HEK293 (cell line): ENCODE measurements around the gene PDE4D.

Experiments used
- CTCF ChIA-PET: fragments of 350-600 bp; formaldehyde crosslinking; extraction: SDS; loops from one replicate; lab custom pipeline; 2021; ENCODE audit warnings: antibody characterized with exemption; lab: Yijun Ruan, JAX
- POLR2A ChIA-PET: fragments of 300-600 bp; formaldehyde crosslinking; extraction: SDS; loops from one replicate; lab custom pipeline; 2020; ENCODE audit warnings: antibody characterized with exemption, inconsistent platforms; lab: Yijun Ruan, JAX
- H3K27ac ChIP-seq: fragments of 200-500 bp; sonication (Bioruptor generic); 2 replicates; pipeline ENCODE4 v1.5.1; 2014; ENCODE audit warnings: low read depth, low read length, control low read depth, inconsistent platforms; ENCODE audit errors: extremely low read depth
- H3K36me3 ChIP-seq, 2 experiments: fragments of 200-500 bp in 1 of 2; sonication (Bioruptor generic) in 1 of 2; 1 replicate in 1 of 2; 2 replicates in 1 of 2; pipeline ENCODE4 v1.5.1; 2014 to 2017; ENCODE audit warnings: inconsistent platforms in 2 of 2, low read length in 2 of 2; ENCODE audit not compliant: control insufficient read depth in 2 of 2, insufficient read depth in 1 of 2
- H3K4me1 ChIP-seq: fragments of 200-500 bp; sonication (Bioruptor generic); 2 replicates; pipeline ENCODE4 v1.5.1; 2014; ENCODE audit warnings: mild to moderate bottlenecking, low read length, inconsistent platforms; ENCODE audit not compliant: control insufficient read depth, insufficient read depth
- H3K4me3 ChIP-seq: 2 replicates; pipeline ENCODE4 v1.5.1; 2011; ENCODE audit warnings: low read depth, mild to moderate bottlenecking, control low read depth, low read length, moderate library complexity
- H3K9me3 ChIP-seq: fragments of 200-500 bp; sonication (Bioruptor generic); 2 replicates; pipeline ENCODE4 v1.5.1; 2014; ENCODE audit warnings: low read depth, low read length, inconsistent platforms; ENCODE audit not compliant: control insufficient read depth, insufficient read depth
- FEZF1 ChIP-seq: fragments of 450-650 bp; formaldehyde crosslinking; IDR thresholded peaks from 2 replicates; pipeline ENCODE4 v1.5.1; 2016; ENCODE audit warnings: missing biosample characterization, missing genetic modification characterization
- HOXD13 ChIP-seq: sonication (generic); formaldehyde crosslinking; IDR thresholded peaks from 2 replicates; pipeline ENCODE4 v1.8.0; 2022; ENCODE audit warnings: missing genetic modification reagents, borderline replicate concordance
- KLF1 ChIP-seq: fragments of 450-650 bp; formaldehyde crosslinking; IDR thresholded peaks from 2 replicates; pipeline ENCODE4 v1.5.1; 2016; ENCODE audit warnings: missing biosample characterization, missing genetic modification characterization
- KLF8 ChIP-seq: fragments of 450-650 bp; formaldehyde crosslinking; IDR thresholded peaks from 2 replicates; pipeline ENCODE4 v1.5.1; 2016; ENCODE audit warnings: missing biosample characterization, missing genetic modification characterization
- OVOL3 ChIP-seq: fragments of 450-650 bp; formaldehyde crosslinking; IDR thresholded peaks from 2 replicates; pipeline ENCODE4 v1.5.1; 2016; ENCODE audit warnings: missing biosample characterization, missing genetic modification characterization
- ZBTB21 ChIP-seq: fragments of 450-650 bp; formaldehyde crosslinking; IDR thresholded peaks from 2 replicates; pipeline ENCODE4 v1.5.1; 2017; ENCODE audit warnings: missing biosample characterization, missing genetic modification characterization
- ZBTB44 ChIP-seq: fragments of 450-650 bp; IDR thresholded peaks from 2 replicates; pipeline ENCODE4 v1.5.1; 2018; ENCODE audit warnings: missing biosample characterization, mild to moderate bottlenecking, missing genetic modification characterization
- ZNF10 ChIP-seq: fragments of 450-650 bp; formaldehyde crosslinking; IDR thresholded peaks from 2 replicates; pipeline ENCODE4 v1.5.1; 2017; ENCODE audit warnings: missing biosample characterization, missing genetic modification characterization
- ZNF146 ChIP-seq: fragments of 450-650 bp; formaldehyde crosslinking; IDR thresholded peaks from 2 replicates; pipeline ENCODE4 v1.5.1; 2016; ENCODE audit warnings: missing biosample characterization, missing genetic modification characterization
- ZNF221 ChIP-seq: fragments of 450-650 bp; formaldehyde crosslinking; IDR thresholded peaks from 2 replicates; pipeline ENCODE4 v1.5.1; 2017; ENCODE audit warnings: missing biosample characterization, missing genetic modification characterization, borderline replicate concordance
- ZNF239 ChIP-seq: fragments of 450-650 bp; formaldehyde crosslinking; IDR thresholded peaks from 2 replicates; pipeline ENCODE4 v1.5.1; 2016; ENCODE audit warnings: missing biosample characterization, missing genetic modification characterization
- ZNF311 ChIP-seq: fragments of 450-650 bp; formaldehyde crosslinking; IDR thresholded peaks from 2 replicates; pipeline ENCODE4 v1.5.1; 2017; ENCODE audit warnings: missing biosample characterization, missing genetic modification characterization, borderline replicate concordance
- ZNF335 ChIP-seq: fragments of 450-650 bp; formaldehyde crosslinking; conservative IDR thresholded peaks from 2 replicates; pipeline ENCODE4 v1.5.1; 2016; ENCODE audit warnings: missing biosample characterization, missing genetic modification characterization
- ZNF391 ChIP-seq: fragments of 450-650 bp; formaldehyde crosslinking; IDR thresholded peaks from 2 replicates; pipeline ENCODE4 v1.5.1; 2016; ENCODE audit warnings: low read depth, missing biosample characterization, missing genetic modification characterization, borderline replicate concordance
- ZNF423 ChIP-seq: fragments of 450-650 bp; formaldehyde crosslinking; IDR thresholded peaks from 2 replicates; pipeline ENCODE4 v1.5.1; 2016; ENCODE audit warnings: missing biosample characterization, missing genetic modification characterization
- ZNF48 ChIP-seq: fragments of 450-650 bp; formaldehyde crosslinking; IDR thresholded peaks from 2 replicates; pipeline ENCODE4 v1.5.1; 2016; ENCODE audit warnings: missing biosample characterization, missing genetic modification characterization
- ZNF558 ChIP-seq: fragments of 450-650 bp; formaldehyde crosslinking; IDR thresholded peaks from 2 replicates; pipeline ENCODE4 v1.5.1; 2016; ENCODE audit warnings: missing biosample characterization, missing genetic modification characterization
- ZNF621 ChIP-seq: fragments of 450-650 bp; formaldehyde crosslinking; IDR thresholded peaks from 2 replicates; pipeline ENCODE4 v1.5.1; 2017; ENCODE audit warnings: missing biosample characterization, missing genetic modification characterization
- ZNF626 ChIP-seq: fragments of 450-650 bp; sonication (Bioruptor Pico); formaldehyde crosslinking; IDR thresholded peaks from 2 replicates; pipeline ENCODE4 v1.5.1; 2018; ENCODE audit warnings: missing biosample characterization, missing genetic modification characterization, inconsistent platforms
- ZNF629 ChIP-seq: fragments of 450-650 bp; formaldehyde crosslinking; IDR thresholded peaks from 2 replicates; pipeline ENCODE4 v1.5.1; 2017; ENCODE audit warnings: missing biosample characterization, missing genetic modification characterization
- ZNF645 ChIP-seq: fragments of 450-650 bp; formaldehyde crosslinking; IDR thresholded peaks from 2 replicates; pipeline ENCODE4; 2016; ENCODE audit warnings: missing biosample characterization, missing genetic modification characterization
- ZXDB ChIP-seq: fragments of 450-650 bp; formaldehyde crosslinking; IDR thresholded peaks from 2 replicates; pipeline ENCODE4 v1.5.1; 2016; ENCODE audit warnings: missing biosample characterization, missing genetic modification characterization
- TF ChIP-seq, protein P1 (sequence below): fragments of 450-650 bp; formaldehyde crosslinking; IDR thresholded peaks from 2 replicates; pipeline ENCODE4 v1.5.1; 2016; ENCODE audit warnings: missing biosample characterization, missing genetic modification characterization
- TF ChIP-seq, protein P2 (sequence below): fragments of 450-650 bp; formaldehyde crosslinking; IDR thresholded peaks from 2 replicates; pipeline ENCODE4 v1.5.1; 2016; ENCODE audit warnings: missing biosample characterization, missing genetic modification characterization
- TF ChIP-seq, protein P3 (sequence below): fragments of 450-650 bp; formaldehyde crosslinking; IDR thresholded peaks from 2 replicates; pipeline ENCODE4 v1.5.1; 2017; ENCODE audit warnings: missing biosample characterization, missing genetic modification characterization
- TF ChIP-seq, protein P4 (sequence below): fragments of 450-650 bp; formaldehyde crosslinking; IDR thresholded peaks from 2 replicates; pipeline ENCODE4 v1.5.1; 2016; ENCODE audit warnings: missing biosample characterization, missing genetic modification characterization

The PDE4D gene

DNA sequence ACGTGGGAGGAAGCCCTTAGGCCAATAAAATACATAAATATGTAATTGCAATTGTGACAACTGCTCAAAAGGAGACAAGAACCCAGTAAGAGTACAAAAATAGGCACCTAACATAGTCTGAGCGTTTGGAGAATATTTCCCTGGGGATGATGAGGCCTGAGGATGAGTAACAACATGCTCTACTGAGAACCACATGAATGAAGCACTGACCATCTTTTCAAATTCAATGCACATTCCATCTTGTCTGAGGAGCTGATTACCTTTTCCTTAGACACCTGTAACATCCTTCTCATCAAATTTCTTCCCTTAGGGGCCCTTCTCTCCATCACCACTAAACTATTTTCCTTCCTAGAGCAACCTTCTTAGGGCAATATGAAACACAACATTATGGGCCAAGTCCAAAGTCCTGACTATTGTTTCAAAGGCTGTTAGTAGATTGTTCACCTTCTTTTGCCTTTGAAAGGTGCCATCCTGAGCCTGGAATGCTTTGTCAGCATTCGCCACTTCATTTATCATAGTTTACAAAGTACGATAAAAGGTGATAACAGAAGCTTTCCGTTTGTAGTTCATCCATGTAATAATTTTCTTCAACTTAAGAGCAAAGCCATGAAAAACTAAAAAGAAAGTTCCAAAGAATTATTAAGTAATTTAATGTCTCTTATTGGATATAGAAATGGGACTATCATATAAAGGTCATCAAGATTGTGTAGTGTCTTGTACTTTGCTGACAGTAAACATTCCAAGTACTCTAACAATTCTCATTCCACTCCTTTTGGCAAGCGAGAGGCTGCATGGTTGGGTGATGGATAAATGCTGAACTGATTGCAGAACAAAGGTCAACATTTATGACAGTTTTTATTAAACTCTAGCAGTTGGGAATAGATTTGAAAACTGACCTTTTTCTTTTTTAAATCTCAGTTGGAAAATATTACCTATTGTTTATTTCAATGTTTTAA, 471.3 kb downstream of the PDE4D start (continued):
- no peak for TF ChIP-seq ZNF221 (tag by site-specific recombination)
- no peak for TF ChIP-seq ZNF48 (tag by site-specific recombination)
- no peak for TF ChIP-seq ZNF645 (tag by site-specific recombination)

GRCh38 chr5:59420596-59420995, 472.9 kb downstream of the PDE4D start:
- no peak overlapping the region for H3K4me3 ChIP-seq
- ChIA-PET POLR2A (interaction anchor here (0.6 kb wide), 1 partner anchor 196 kb away, joined by 3 read pairs; no protein-coding TSS in a partner anchor), CTCF (interaction anchor here (0.7 kb wide), 1 partner anchor 399 kb away, joined by 5 read pairs; no protein-coding TSS in a partner anchor)
- no peaks in the 10 kb centered on the region for H3K36me3 ChIP-seq
- no peaks in the 10 kb centered on the region for H3K9me3 ChIP-seq
- TF ChIP-seq ZNF391 (tag by site-specific recombination): no peak
- TF ChIP-seq ZNF146 (tag by site-specific recombination): no peak
- no peak for TF ChIP-seq ZNF626
- TF ChIP-seq ZNF239 (tag by site-specific recombination): no peak
- TF ChIP-seq ZBTB44 (tag by site-specific recombination): no peak
- TF ChIP-seq KLF8 (tag by site-specific recombination): no peak
- TF ChIP-seq ZNF629 (tag by site-specific recombination): no peak
- TF ChIP-seq, protein P1, sequence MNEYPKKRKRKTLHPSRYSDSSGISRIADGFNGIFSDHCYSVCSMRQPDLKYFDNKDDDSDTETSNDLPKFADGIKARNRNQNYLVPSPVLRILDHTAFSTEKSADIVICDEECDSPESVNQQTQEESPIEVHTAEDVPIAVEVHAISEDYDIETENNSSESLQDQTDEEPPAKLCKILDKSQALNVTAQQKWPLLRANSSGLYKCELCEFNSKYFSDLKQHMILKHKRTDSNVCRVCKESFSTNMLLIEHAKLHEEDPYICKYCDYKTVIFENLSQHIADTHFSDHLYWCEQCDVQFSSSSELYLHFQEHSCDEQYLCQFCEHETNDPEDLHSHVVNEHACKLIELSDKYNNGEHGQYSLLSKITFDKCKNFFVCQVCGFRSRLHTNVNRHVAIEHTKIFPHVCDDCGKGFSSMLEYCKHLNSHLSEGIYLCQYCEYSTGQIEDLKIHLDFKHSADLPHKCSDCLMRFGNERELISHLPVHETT (tag by site-specific recombination): no peak
- TF ChIP-seq ZNF335 (tag by site-specific recombination): no peak
- TF ChIP-seq OVOL3 (tag by site-specific recombination): no peak
- no peak for TF ChIP-seq ZNF423 (tag by site-specific recombination)
- TF ChIP-seq, protein P2, sequence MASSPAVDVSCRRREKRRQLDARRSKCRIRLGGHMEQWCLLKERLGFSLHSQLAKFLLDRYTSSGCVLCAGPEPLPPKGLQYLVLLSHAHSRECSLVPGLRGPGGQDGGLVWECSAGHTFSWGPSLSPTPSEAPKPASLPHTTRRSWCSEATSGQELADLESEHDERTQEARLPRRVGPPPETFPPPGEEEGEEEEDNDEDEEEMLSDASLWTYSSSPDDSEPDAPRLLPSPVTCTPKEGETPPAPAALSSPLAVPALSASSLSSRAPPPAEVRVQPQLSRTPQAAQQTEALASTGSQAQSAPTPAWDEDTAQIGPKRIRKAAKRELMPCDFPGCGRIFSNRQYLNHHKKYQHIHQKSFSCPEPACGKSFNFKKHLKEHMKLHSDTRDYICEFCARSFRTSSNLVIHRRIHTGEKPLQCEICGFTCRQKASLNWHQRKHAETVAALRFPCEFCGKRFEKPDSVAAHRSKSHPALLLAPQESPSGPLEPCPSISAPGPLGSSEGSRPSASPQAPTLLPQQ (tag by site-specific recombination): no peak
- TF ChIP-seq ZNF558 (tag by site-specific recombination): no peak
- no peak for TF ChIP-seq ZBTB21
- TF ChIP-seq, all 188 proteins: peak for 0
- Histone ChIP-seq H3K27ac (no peak overlapping the region), H3K4me1 (no peaks in the 10 kb centered on the region)

GRCh38 chr5:59418808-59419207, 474.7 kb downstream of the PDE4D start:
- CTCF ChIA-PET: interaction anchor here (1.0 kb wide), 1 partner anchor 386 kb away, joined by 3 read pairs; no protein-coding TSS in a partner anchor
- POLR2A ChIA-PET: no interaction called here
- H3K4me1 ChIP-seq: no peaks in the 10 kb centered on the region
- 0 out of 2 replicates have a peak, but pooled peaks have one; percentile 15 for TF ChIP-seq ZXDB (tag by site-specific recombination)
- peak; percentile 49; the same call in 1 of the 2 replicates for TF ChIP-seq ZNF10 (tag by site-specific recombination)
- TF ChIP-seq, protein P3, sequence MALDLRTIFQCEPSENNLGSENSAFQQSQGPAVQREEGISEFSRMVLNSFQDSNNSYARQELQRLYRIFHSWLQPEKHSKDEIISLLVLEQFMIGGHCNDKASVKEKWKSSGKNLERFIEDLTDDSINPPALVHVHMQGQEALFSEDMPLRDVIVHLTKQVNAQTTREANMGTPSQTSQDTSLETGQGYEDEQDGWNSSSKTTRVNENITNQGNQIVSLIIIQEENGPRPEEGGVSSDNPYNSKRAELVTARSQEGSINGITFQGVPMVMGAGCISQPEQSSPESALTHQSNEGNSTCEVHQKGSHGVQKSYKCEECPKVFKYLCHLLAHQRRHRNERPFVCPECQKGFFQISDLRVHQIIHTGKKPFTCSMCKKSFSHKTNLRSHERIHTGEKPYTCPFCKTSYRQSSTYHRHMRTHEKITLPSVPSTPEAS (tag by site-specific recombination): no peak
- TF ChIP-seq KLF1 (tag by site-specific recombination): no peak
- TF ChIP-seq, protein P4, sequence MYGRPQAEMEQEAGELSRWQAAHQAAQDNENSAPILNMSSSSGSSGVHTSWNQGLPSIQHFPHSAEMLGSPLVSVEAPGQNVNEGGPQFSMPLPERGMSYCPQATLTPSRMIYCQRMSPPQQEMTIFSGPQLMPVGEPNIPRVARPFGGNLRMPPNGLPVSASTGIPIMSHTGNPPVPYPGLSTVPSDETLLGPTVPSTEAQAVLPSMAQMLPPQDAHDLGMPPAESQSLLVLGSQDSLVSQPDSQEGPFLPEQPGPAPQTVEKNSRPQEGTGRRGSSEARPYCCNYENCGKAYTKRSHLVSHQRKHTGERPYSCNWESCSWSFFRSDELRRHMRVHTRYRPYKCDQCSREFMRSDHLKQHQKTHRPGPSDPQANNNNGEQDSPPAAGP (tag by site-specific recombination): no peak
- no peak for TF ChIP-seq ZNF621
- no peak for TF ChIP-seq ZNF311 (tag by site-specific recombination)
- no peak for TF ChIP-seq HOXD13 (CRISPR knock-in tag)
- TF ChIP-seq FEZF1 (tag by site-specific recombination): peak; percentile 74

More at GRCh38 chr5:59418808-59419207, 474.7 kb downstream of the PDE4D start:
- Histone ChIP-seq H3K4me3 (no peak overlapping the region), H3K36me3 (no peaks in the 10 kb centered on the region), H3K27ac (no peak overlapping the region), H3K9me3 (no peaks in the 10 kb centered on the region)
